Head of caudate nucleus (tissue), 42 donors: ENCODE data around the gene IPO9.

Experiments
- DNase-seq, 42 donors: peaks; one replicate each; pipeline versions ENCODE4 v3.0.0 to v3.0.0-alpha.2; 2020 to 2021; ENCODE audit warnings: mixed read lengths in 7 of 42
- intact Hi-C: fragments of 100-400 bp; cut with DNase I; formaldehyde crosslinking; loops from one replicate; pipeline ENCODE4 v1.15.0; 2022

The IPO9 gene

DNA sequence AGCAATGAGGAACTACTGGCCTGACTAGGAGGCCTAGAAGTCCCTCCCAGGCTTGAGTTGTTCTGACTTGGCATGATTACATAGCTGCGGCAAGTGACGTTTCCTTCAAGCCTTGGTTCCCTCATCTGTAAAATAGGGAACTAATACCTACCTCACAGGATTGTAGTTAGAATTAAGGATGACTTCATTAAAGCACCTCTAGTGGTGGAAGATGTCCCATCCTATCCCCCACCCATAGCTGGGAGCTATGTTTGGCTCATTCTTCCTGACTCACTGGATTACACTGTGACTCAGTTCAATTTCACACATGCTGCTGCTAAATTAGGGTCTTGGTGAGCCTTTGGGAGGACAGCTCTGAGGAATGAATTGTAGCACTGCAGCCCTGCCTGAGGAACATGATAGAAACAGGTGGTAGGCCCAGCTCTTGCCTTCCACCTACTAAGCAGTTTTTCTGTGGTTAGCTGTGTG lies 53.7 kb downstream of the IPO9 start:
- DNase-seq = peak in 17 of 42 donors; percentile 19 to 72 (median 46)
- intact Hi-C loops = no loop called here

GRCh38 chr1:201883266-201883665 lies 54.3 kb downstream of the IPO9 start:
- DNase-seq = peak in 5 of 42 donors; percentile 6 to 43 (median 15)
- intact Hi-C loops = no loop called here

- DNase-seq = peak in 17 of 42 donors; percentile 15 to 68 (median 42)
Observed at GRCh38 chr1:201883786-201884185, 54.8 kb downstream of the IPO9 start.

GRCh38 chr1:201884425-201884824 lies 55.5 kb downstream of the IPO9 start:
- DNase-seq = peak in 7 of 42 donors; percentile 5 to 38 (median 9)
- intact Hi-C loops = no loop called here

More at GRCh38 chr1:201883786-201884185, 54.8 kb downstream of the IPO9 start:
- intact Hi-C loops = no loop called here

DNA sequence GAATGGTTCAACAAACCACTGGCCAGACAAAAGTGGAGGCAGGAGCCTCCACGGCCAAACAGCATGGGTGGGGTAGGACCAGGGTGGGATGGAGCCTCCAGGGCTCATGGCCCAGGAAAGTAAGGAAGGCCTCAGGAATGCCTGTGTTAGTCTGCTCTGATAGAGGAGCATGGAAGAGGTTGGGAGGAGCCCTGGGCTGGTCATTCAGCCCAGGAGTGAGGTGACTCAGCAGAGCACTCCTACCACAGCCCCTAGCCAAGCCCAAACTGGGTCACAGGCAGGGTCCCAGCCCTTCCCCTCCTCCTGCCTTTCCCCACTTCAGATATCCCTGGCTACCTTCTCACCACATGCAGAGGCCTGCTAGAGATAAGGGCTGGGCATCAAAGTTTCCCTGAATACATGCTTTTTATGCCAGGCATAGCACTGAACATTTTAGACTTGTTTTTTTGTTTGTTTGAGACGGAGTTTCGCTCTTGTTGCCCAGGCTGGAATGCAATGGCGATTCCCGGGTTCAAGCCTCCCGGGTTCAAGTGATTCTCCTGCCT lies 56.6 kb downstream of the IPO9 start:
- intact Hi-C loops = loop anchor here (5.0 kb wide), 2 partner anchors 72 to 247 kb away; partner anchors contain the start of gene TIMM17A
- peak in 7 of 42 donors; percentile 6 to 55 (median 23) for DNase-seq

DNA sequence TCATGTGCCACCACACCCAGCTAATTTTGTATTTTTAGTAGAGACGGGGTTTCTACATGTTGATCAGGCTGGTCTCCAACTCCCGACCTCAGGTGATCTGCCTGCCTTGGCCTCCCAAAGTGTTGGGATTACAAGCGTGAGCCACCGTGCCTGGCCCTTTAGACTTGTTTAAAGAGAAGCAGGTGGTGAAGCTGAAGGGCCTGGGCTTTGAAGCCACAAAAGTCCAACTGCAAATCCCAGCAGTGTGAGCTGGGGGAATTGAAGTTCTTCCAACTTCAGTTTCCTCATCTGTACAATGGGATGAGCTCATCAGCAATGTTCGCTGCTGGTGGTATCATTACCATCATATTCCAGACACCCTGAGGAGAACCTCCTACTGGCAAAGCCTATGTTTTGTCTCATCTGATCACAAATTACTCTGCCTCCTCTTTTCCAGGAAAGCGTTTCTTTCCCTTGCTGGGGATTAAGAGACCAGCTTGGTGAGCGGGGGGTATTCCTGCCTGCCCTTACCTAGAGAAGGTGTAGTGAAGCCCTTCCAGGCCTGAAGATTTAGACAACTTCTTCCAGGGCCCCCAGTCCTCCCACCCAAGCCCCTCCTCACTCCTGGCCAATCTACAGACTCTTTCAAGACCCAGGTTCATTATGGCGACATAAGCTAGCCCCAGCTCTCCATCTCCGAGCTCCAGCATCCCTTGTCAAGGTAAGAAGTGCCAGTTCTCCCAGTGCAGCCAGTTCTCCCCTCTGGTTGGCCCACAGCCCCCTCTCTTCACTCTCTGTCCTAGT lies 57.3 kb downstream of the IPO9 start:
- DNase-seq = peak in 7 of 42 donors; percentile 4 to 41 (median 16)
- intact Hi-C loops = loop anchor here (5.0 kb wide), 2 partner anchors 71 to 246 kb away; partner anchors contain the start of gene TIMM17A

DNA sequence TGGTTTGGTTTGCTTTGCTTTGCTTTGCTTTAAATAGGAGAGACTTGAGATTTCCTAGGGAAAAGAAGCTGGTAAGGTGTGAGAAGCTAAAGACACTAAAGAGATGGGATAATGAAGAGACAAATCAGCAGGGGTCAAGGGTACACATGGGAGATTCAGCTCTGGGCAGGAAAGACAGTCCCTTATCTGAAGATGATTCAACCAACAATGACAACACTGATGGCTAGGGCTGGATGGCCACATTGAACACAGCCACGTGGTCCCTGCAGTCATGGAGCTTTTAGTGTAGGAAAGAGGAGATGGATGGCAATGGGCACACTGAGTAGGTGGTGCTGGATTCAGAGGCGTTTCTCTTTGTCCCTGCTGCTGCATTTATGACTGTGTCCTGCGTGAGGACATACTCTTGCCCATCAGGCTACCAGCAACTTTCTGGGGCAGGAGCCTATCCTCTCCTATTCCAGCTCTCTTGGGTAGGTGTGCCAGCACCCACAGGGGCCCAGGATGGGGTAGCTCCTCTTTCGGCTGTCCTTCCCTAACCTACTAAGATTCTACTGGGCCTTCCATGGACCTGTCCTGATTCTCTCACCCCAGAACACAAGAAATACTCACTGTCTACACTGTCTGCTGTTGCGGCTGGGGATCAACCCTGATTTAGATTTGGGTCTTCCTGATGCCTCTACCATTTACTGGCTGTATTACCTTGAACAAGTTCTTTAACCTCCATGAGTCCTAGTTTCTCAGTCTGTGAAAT lies 58.3 kb downstream of the IPO9 start:
- peak in 19 of 42 donors; percentile 20 to 71 (median 46) for DNase-seq
- intact Hi-C loops = loop anchor here (5.0 kb wide), 2 partner anchors 70 to 245 kb away; partner anchors contain the start of gene TIMM17A

GRCh38 chr1:201888282-201889089 lies 59.5 kb downstream of the IPO9 start, which contains the start of gene SHISA4:
Gene SHISA4 (plus strand): TSS chr1:201888898. CDS start chr1:201888995, 97 bp downstream.
- intact Hi-C loops = loop anchor here (5.0 kb wide), 2 partner anchors 69 to 244 kb away; partner anchors contain the start of gene TIMM17A
- peak; percentile 80 to 98 (median 94) for DNase-seq

GRCh38 chr1:201889090-201889968 lies 60.4 kb downstream of the IPO9 start:
- peak in 33 of 42 donors; percentile 19 to 64 (median 33) for DNase-seq
- intact Hi-C loops = loop anchor here (5.0 kb wide), 2 partner anchors 68 to 243 kb away; partner anchors contain the start of gene TIMM17A

- intact Hi-C loops = loop anchor here (5.0 kb wide), 2 partner anchors 63 to 82 kb away; partner anchors contain the start of gene IPO9
- no peak for DNase-seq
Observed at GRCh38 chr1:201890223-201890622, 61.3 kb downstream of the IPO9 start.

- intact Hi-C loops = loop anchor here (5.0 kb wide), 2 partner anchors 64 to 81 kb away; partner anchors contain the start of gene IPO9
Observed at GRCh38 chr1:201890806-201891450, 62.0 kb downstream of the IPO9 start.

DNA sequence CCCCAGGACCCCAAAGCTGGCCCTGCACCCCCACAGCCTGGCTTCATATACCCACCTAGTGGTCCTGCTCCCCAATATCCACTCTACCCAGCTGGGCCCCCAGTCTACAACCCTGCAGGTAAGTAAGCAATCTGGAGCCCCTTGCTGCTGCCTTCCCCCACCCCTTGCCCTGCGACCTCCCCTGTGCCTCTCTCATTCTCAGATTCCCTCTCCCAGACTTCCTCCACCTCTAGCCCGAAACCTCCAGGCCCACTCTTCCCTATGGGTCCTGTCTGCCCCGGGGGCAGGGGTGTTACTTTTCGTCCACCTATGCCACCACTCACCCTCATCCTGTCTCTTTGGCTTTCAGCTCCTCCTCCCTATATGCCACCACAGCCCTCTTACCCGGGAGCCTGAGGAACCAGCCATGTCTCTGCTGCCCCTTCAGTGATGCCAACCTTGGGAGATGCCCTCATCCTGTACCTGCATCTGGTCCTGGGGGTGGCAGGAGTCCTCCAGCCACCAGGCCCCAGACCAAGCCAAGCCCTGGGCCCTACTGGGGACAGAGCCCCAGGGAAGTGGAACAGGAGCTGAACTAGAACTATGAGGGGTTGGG lies 62.6 kb downstream of the IPO9 start:
- no peak for DNase-seq
- intact Hi-C loops = loop anchor here (5.0 kb wide), 2 partner anchors 64 to 81 kb away; partner anchors contain the start of gene IPO9

More at GRCh38 chr1:201890806-201891450, 62.0 kb downstream of the IPO9 start:
- DNase-seq = no peak

DNA sequence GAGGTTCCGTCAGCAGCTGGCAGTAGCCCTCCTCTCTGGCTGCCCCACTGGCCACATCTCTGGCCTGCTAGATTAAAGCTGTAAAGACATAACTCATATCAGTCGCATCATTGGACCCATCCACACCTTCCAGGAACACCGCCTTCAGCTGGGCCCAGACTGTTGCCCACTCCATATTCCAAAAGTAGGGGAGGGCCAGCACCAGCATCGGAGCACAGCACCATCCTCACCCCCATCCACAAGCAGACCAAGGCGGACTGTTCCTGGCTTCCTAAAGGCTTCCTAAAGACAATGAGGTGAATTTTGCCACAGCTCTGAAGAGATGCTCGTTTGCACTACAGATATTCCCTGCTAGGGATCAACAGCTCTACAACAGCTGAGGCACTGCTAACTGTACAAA lies 63.3 kb downstream of the IPO9 start:
- no peak for DNase-seq
- intact Hi-C loops = loop anchor here (5.0 kb wide), 2 partner anchors 65 to 80 kb away; partner anchors contain the start of gene IPO9

DNA sequence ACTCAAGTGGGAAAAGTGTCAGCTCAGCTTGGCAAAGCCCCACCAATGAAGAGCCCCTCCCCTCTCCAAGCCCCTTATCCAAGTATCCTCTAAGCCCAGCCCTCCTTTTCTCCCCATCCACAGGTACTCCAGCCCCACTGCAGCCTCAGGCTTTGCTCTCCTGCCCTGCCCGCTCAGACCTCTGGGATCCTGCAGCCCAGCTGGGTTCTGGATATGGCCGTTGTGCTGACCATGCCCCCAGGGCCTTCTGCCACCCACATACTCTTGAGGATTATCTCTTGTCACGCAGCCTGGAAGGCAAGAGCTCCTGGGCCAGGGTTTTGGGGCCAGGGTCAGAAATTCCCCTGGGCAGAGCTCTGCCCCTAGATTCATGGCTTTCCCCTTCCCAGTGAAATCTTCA lies 64.5 kb downstream of the IPO9 start:
- DNase-seq = no peak
- intact Hi-C loops = loop anchor here (5.0 kb wide), 2 partner anchors 66 to 79 kb away; partner anchors contain the start of gene IPO9

DNA sequence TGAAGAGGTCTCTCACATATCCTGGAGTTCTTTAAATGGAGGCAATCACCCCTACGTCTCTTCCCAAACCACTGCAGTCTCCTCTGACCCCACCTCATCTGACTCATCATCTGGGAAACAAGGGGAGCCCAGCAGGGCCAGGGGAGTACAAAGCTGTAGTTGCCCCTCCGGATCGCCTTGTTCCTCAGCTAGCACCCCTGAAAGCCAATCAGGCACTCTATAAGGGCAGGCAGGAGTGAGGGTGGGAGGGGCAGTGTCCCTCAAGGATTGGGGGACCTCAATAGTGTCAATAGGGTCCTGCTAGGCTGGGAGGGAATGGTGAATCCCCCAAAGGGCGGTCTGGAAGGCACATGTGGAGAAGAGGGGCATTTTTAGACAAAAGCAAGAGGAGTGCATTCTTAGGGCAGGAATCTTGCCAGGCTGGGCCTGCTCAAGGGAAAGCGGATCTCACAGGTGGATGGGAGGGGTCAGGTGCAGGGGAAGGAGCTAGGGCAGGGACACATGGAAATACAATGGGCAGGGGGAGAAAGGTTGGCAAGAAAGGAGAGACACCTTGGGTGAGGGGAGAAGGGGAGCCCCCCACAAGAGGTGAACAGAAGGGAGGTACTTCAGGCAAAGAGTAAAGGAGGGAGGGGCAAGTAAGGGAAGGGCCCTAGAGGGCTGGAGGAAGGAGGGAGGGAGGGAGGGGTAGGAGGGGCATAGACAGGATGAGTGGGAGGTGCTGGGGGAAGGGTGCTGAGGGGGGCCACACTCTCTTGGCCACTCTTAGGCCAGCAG lies 65.6 kb downstream of the IPO9 start:
- no peak for DNase-seq
- intact Hi-C loops = loop anchor here (5.0 kb wide), 2 partner anchors 67 to 78 kb away; partner anchors contain the start of gene IPO9
